BLaER1 treated with 17β-estradiol and CSF1 and Interleukin-3, amounts not matched to agents 10 nM and 100 nM (cell line): Measurements from ENCODE around the gene COQ6.

ENCODE experiments used
- H3K27ac ChIP-seq, 11 experiments: shearing (Covaris generic); formaldehyde crosslinking; 2 replicates each; pipeline ENCODE4 v1.8.1; 2022
- H3K27me3 ChIP-seq, 11 experiments: shearing (Covaris generic); formaldehyde crosslinking; 2 replicates each; pipeline ENCODE4 v1.8.1; 2022
- H3K36me3 ChIP-seq, 11 experiments: shearing (Covaris generic); formaldehyde crosslinking; 2 replicates each; pipeline ENCODE4 v1.8.1; 2022
- H3K4me1 ChIP-seq, 10 experiments: shearing (Covaris generic); formaldehyde crosslinking; 2 replicates each; pipeline ENCODE4 v1.8.1; 2022
- H3K4me2 ChIP-seq, 11 experiments: shearing (Covaris generic); formaldehyde crosslinking; 2 replicates each; pipeline ENCODE4 v1.8.1; 2022
- H3K4me3 ChIP-seq, 10 experiments: shearing (Covaris generic); formaldehyde crosslinking; 2 replicates each; pipeline ENCODE4 v1.8.1; 2022
- H3K9ac ChIP-seq, 11 experiments: shearing (Covaris generic); formaldehyde crosslinking; 2 replicates each; pipeline ENCODE4 v1.8.1; 2022
- H3K9me3 ChIP-seq, 11 experiments: shearing (Covaris generic); formaldehyde crosslinking; replicated peaks in 1 of 11; 2 replicates each; pipeline ENCODE4 v1.8.1; 2022
- H4K20me1 ChIP-seq, 11 experiments: shearing (Covaris generic); formaldehyde crosslinking; 2 replicates each; pipeline ENCODE4 v1.8.1; 2022
- Cebpa-rat ChIP-seq, 11 experiments: shearing (Covaris generic); IDR thresholded peaks; 2 replicates each; pipeline ENCODE4 v1.8.1; 2022

Gene COQ6

DNA sequence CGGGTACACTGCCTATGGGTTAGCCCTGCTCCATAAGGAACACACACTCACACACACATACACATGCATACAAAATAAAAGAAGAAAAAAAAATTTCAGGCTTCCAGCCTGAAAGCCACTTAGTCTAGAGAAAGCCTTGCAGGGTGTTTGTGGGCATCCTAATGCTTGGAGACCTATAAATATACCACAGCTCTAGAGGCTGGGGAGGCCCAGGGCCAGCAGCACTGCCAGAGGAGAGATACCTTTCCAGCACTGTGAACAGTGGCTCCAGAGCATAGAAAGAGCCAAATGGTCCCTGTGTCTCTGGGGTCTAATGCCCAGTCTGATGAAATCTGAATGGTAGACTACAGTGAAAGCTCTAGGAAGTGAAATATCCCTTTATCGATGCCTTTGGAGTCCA lies 13.1 kb upstream of the COQ6 start:
- Histone ChIP-seq H3K4me3 (no peak overlapping the region), H3K9ac (no peak overlapping the region), H3K27me3 (no peaks in the 10 kb centered on the region), H4K20me1 (peaks cover 0 to 20% (median 4%) of the 10 kb centered on the region in 11 experiments; a peak in 5 of 22 replicates), H3K4me1 (peaks cover 0 to 20% (median 12%) of the 10 kb centered on the region in 10 experiments; a peak in 16 of 20 replicates), H3K36me3 (peaks cover 29 to 68% (median 40%) of the 10 kb centered on the region in 11 experiments), H3K27ac (no peak overlapping the region), H3K9me3 (no peaks in the 10 kb centered on the region), H3K4me2 (no peak overlapping the region)
- TF ChIP-seq Cebpa-rat (IDR thresholded peaks at IDR 0.05), result no peak

DNA sequence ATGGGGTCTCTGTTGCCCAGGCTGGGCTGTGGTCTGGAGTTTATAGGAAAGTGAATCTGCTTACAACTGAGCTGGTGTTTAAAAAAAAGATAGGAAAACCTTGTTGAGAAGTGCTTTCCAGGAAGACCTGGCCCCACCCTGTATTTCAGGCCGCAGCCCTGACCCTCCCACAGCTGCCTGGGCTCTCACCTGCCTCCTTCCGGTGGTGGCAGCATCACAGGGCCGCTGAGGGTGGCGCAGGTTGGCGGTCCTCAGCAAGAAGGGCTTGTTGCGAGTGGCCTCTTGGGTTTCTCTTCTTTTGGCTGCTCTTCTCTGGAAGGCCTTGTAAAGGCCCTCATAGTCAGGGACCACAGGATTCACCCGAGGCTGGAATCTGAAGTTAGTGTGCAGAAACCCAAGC lies 7.9 kb upstream of the COQ6 start:
- no peak for TF ChIP-seq Cebpa-rat (IDR thresholded peaks at IDR 0.05)
- Histone ChIP-seq H3K4me2 (peak overlapping the region in 10 of 11 experiments; percentile 46 to 91 (median 76); a peak in 19 of 22 replicates), H3K36me3 (peaks cover 0 to 19% (median 2%) of the 10 kb centered on the region in 11 experiments; a peak in 9 of 22 replicates), H3K9ac (peak overlapping the region in 8 of 11 experiments; percentile 9 to 55 (median 44); a peak in 14 of 22 replicates), H3K27me3 (no peaks in the 10 kb centered on the region), H3K4me1 (peaks cover 20 to 58% (median 42%) of the 10 kb centered on the region in 10 experiments), H3K27ac (peak overlapping the region in 10 of 11 experiments; percentile 51 to 76 (median 65); a peak in 21 of 22 replicates), H4K20me1 (no peaks in the 10 kb centered on the region), H3K4me3 (peak overlapping the region in 1 of 10 experiments; percentile 22; a peak in 3 of 20 replicates), H3K9me3 (no peaks in the 10 kb centered on the region)

- H3K4me2 ChIP-seq, result peak overlapping the region in 10 of 11 experiments; percentile 46 to 91 (median 76); a peak in 20 of 22 replicates
- H3K36me3 ChIP-seq, result peaks cover 0 to 10% (median 0%) of the 10 kb centered on the region in 11 experiments; a peak in 4 of 22 replicates
- H3K27ac ChIP-seq, result peak overlapping the region; percentile 30 to 76 (median 64); a peak in 17 of 22 replicates
- H4K20me1 ChIP-seq, result no peaks in the 10 kb centered on the region
- peak overlapping the region in 6 of 11 experiments; percentile 33 to 53 (median 46); a peak in 11 of 22 replicates for H3K9ac ChIP-seq
- 0 out of 20 replicates have a peak overlapping the region, but pooled peaks of 2 of the 10 experiments have one; percentile 10 to 22 for H3K4me3 ChIP-seq
- no peaks in the 10 kb centered on the region for H3K9me3 ChIP-seq
- H3K4me1 ChIP-seq, result peaks cover 20 to 58% (median 42%) of the 10 kb centered on the region in 10 experiments
- H3K27me3 ChIP-seq, result no peaks in the 10 kb centered on the region
- peak; percentile 76 to 99 (median 95); a peak in 20 of 22 replicates for TF ChIP-seq Cebpa-rat (IDR thresholded peaks at IDR 0.05)
Measured at GRCh38 chr14:73943083-73943482, 7.0 kb upstream of the COQ6 start.

GRCh38 chr14:73944432-73945158 lies 5.5 kb upstream of the COQ6 start:
- Histone ChIP-seq H4K20me1 (no peaks in the 10 kb centered on the region), H3K4me2 (peak overlapping the region in 9 of 11 experiments; percentile 28 to 91 (median 80); a peak in 17 of 22 replicates), H3K4me1 (peaks cover 20 to 65% (median 41%) of the 10 kb centered on the region in 10 experiments), H3K27ac (peak overlapping the region in 9 of 11 experiments; percentile 28 to 76 (median 64); a peak in 14 of 22 replicates), H3K9ac (peak overlapping the region in 2 of 11 experiments; percentile 18 to 35; a peak in 2 of 22 replicates), H3K27me3 (no peaks in the 10 kb centered on the region), H3K4me3 (no peak overlapping the region), H3K36me3 (no peaks in the 10 kb centered on the region; a peak in 3 of 22 replicates), H3K9me3 (no peaks in the 10 kb centered on the region)
- TF ChIP-seq Cebpa-rat (IDR thresholded peaks at IDR 0.05), result no peak

DNA sequence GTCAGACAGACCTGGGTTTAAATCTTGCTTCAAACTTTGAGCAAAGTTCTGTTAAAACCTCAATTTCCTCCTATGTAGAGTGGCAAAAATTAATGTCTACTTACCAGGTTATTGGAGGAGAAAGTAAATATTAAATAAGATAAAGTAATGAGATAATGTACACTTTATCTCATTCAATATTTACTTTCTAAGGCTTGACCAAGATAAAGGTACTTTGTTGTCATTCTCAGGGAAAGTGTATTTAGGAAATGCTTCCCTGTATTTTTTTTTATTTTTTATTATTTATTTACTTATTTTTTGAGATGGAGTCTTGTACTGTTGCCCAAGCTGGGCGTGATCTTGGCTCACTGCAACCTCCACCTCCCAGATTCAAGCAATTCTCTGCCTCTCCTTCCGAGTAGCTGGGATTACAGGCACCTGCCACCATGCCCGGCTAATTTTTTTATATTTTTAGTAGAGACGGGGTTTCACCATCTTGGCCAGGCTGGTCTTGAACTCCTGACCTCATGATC lies 4.9 kb upstream of the COQ6 start:
- no peaks in the 10 kb centered on the region; a peak in 1 of 22 replicates for H3K27me3 ChIP-seq
- peaks cover 21 to 65% (median 40%) of the 10 kb centered on the region in 10 experiments for H3K4me1 ChIP-seq
- no peaks in the 10 kb centered on the region for H4K20me1 ChIP-seq
- H3K9me3 ChIP-seq, result no peaks in the 10 kb centered on the region
- peak overlapping the region in 2 of 11 experiments; percentile 86 to 87; a peak in 2 of 22 replicates for H3K4me2 ChIP-seq
- no peak for TF ChIP-seq Cebpa-rat (IDR thresholded peaks at IDR 0.05)
- no peaks in the 10 kb centered on the region; a peak in 2 of 22 replicates for H3K36me3 ChIP-seq
- no peak overlapping the region for H3K4me3 ChIP-seq
- H3K27ac ChIP-seq, result peak overlapping the region in 2 of 11 experiments; percentile 74 to 76; a peak in 3 of 22 replicates
- no peak overlapping the region for H3K9ac ChIP-seq

- H3K4me1 ChIP-seq, result peaks cover 11 to 24% (median 16%) of the 10 kb centered on the region in 10 experiments; a peak in 18 of 20 replicates
- H3K4me3 ChIP-seq, result no peak overlapping the region
- H3K27me3 ChIP-seq, result no peaks in the 10 kb centered on the region; a peak in 1 of 22 replicates
- H4K20me1 ChIP-seq, result no peaks in the 10 kb centered on the region
- no peak overlapping the region for H3K4me2 ChIP-seq
- no peak for TF ChIP-seq Cebpa-rat (IDR thresholded peaks at IDR 0.05)
- no peaks in the 10 kb centered on the region for H3K9me3 ChIP-seq
- H3K27ac ChIP-seq, result no peak overlapping the region
- no peak overlapping the region for H3K9ac ChIP-seq
- H3K36me3 ChIP-seq, result peaks cover 31 to 56% (median 46%) of the 10 kb centered on the region in 11 experiments
Measured at GRCh38 chr14:73953731-73954130, 3.6 kb downstream of the COQ6 start.

DNA sequence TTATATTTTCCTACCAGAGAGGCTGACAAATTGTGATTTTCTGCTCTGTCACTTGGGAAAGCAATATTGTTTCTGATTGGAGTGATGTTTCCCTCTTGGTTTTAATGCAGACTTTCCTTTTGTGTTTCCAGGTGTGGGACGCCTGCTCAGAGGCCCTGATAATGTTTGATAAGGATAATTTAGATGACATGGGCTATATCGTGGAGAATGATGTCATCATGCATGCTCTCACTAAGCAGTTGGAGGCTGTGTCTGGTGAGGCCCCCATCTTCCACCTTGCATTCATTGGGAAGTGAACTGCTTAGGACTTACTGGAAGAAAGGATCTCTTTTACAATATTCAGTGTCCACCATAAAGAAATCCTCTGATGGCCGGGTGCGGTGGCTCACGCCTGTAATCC lies 5.6 kb downstream of the COQ6 start:
- no peak overlapping the region for H3K27ac ChIP-seq
- H3K36me3 ChIP-seq, result peaks cover 50 to 72% (median 64%) of the 10 kb centered on the region in 11 experiments
- no peak overlapping the region for H3K4me3 ChIP-seq
- H3K9ac ChIP-seq, result no peak overlapping the region
- no peak overlapping the region for H3K4me2 ChIP-seq
- H3K27me3 ChIP-seq, result no peaks in the 10 kb centered on the region
- peaks cover 4 to 26% (median 5%) of the 10 kb centered on the region in 10 experiments; a peak in 16 of 20 replicates for H3K4me1 ChIP-seq
- H3K9me3 ChIP-seq, result no peaks in the 10 kb centered on the region
- TF ChIP-seq Cebpa-rat (IDR thresholded peaks at IDR 0.05), result no peak
- H4K20me1 ChIP-seq, result no peaks in the 10 kb centered on the region

DNA sequence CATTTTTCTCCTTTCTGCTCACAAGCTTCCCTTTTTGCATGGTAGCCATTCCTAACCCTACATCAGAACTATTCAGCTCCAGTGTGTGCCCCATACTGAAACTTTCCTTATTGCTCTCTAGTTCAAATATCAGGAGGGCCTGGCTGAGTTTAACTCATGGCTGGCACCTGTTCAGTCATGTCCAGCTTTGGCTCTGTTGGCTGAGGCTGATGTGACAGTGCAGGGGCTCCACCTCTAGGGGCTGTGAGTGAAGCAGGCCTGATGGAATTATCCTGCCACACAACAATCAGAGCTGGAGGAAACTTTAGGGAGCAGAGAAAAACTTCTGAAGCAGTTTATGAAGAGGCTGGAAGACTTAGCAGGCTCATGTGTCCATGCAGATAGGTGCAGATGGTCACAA lies 8.5 kb downstream of the COQ6 start:
- Histone ChIP-seq H3K9ac (0 out of 22 replicates have a peak overlapping the region, but pooled peaks of 1 of the 11 experiments have one; percentile 39), H3K9me3 (no peaks in the 10 kb centered on the region), H3K4me2 (peak overlapping the region in 2 of 11 experiments; percentile 8 to 48; a peak in 4 of 22 replicates), H3K27me3 (no peaks in the 10 kb centered on the region), H3K36me3 (peaks cover 70 to 94% (median 83%) of the 10 kb centered on the region in 11 experiments), H3K27ac (no peak overlapping the region), H3K4me3 (no peak overlapping the region), H4K20me1 (no peaks in the 10 kb centered on the region), H3K4me1 (peaks cover 0 to 20% (median 0%) of the 10 kb centered on the region in 10 experiments; a peak in 5 of 20 replicates)
- TF ChIP-seq Cebpa-rat (IDR thresholded peaks at IDR 0.05), result no peak

- peaks cover 0 to 20% (median 0%) of the 10 kb centered on the region in 10 experiments; a peak in 5 of 20 replicates for H3K4me1 ChIP-seq
- no peak overlapping the region for H3K4me3 ChIP-seq
- H3K36me3 ChIP-seq, result peaks cover 54 to 91% (median 72%) of the 10 kb centered on the region in 11 experiments
- no peaks in the 10 kb centered on the region for H3K27me3 ChIP-seq
- H3K9me3 ChIP-seq, result no peaks in the 10 kb centered on the region
- H4K20me1 ChIP-seq, result no peaks in the 10 kb centered on the region
- H3K4me2 ChIP-seq, result no peak overlapping the region
- no peak for TF ChIP-seq Cebpa-rat (IDR thresholded peaks at IDR 0.05)
- no peak overlapping the region for H3K9ac ChIP-seq
- H3K27ac ChIP-seq, result no peak overlapping the region
Measured at GRCh38 chr14:73961192-73961591, 11.1 kb downstream of the COQ6 start.
